Mesenchymal stem cell (in vitro differentiated cells and primary cell): ENCODE measurements around the gene ABHD3. TPM values are rescaled to one million over a fixed set of nuclear protein-coding genes. Genes with fewer than 3 reads are reported as not detected.

Experiments used
- small RNA-seq: library from polyadenylated mRNA; stranded (forward); fragments of <200 nt; extraction: miRNeasy Mini kit (QIAGEN cat#:217004); gene quantifications from one replicate; pipeline ENCODE3, GENCODE V24; 2013; ENCODE audit warnings: low read depth

ABHD3 gene

Small RNA genes within 50 kb of the gene (small RNA-seq; reads per million reads assigned to genes)
- gene MIR320C1 = not detected
- gene RF00019 = not detected
- gene RF01241 = not detected
